ENCODE data around the gene MBNL1. TPM values are rescaled to one million over a fixed set of nuclear protein-coding genes. Genes with fewer than 3 reads are reported as not detected.
A peak's percentile ranks its signal among the peaks of the same experiment; 100 is the strongest.

MBNL1 gene
- total RNA-seq, 1 donor from 2014 or later: 36.2 TPM

DNA sequence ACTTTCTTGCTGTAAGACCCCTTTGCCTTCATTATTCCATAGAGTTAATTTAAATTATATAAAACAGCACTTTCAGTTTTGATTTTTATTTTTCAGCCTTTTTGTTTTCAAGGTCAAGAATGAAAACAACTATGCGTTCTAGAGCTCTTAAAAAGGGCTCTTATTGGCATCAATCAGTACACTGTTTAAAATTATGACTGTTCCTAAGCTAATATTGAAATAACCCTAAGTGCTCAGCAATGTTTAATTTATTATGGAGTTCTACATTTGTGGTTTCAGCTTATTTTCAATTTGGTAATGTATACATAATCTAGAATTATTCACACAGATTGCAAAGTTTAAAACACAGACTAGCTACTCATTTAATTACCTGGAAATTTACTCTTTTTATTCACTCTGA is 179.4 kb downstream of the MBNL1 start:
- no peaks in the 10 kb centered on the region for H3K27me3 Mint-ChIP-seq (ENCODE audit: low read depth)
- no peaks in the 10 kb centered on the region for H3K9me3 Mint-ChIP-seq
- no peak for DNase-seq (ENCODE audit: low read depth, low spot score)
- H3K27ac Mint-ChIP-seq (ENCODE audit: unreplicated experiment): no peak overlapping the region
- H3K4me1 Mint-ChIP-seq: peaks cover 29% of the 10 kb centered on the region
- H3K36me3 Mint-ChIP-seq (ENCODE audit: low read depth): peaks cover 12% of the 10 kb centered on the region
- H3K4me3 Mint-ChIP-seq: no peak overlapping the region
- TF ChIP-seq, protein P1, sequence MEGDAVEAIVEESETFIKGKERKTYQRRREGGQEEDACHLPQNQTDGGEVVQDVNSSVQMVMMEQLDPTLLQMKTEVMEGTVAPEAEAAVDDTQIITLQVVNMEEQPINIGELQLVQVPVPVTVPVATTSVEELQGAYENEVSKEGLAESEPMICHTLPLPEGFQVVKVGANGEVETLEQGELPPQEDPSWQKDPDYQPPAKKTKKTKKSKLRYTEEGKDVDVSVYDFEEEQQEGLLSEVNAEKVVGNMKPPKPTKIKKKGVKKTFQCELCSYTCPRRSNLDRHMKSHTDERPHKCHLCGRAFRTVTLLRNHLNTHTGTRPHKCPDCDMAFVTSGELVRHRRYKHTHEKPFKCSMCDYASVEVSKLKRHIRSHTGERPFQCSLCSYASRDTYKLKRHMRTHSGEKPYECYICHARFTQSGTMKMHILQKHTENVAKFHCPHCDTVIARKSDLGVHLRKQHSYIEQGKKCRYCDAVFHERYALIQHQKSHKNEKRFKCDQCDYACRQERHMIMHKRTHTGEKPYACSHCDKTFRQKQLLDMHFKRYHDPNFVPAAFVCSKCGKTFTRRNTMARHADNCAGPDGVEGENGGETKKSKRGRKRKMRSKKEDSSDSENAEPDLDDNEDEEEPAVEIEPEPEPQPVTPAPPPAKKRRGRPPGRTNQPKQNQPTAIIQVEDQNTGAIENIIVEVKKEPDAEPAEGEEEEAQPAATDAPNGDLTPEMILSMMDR (conservative IDR thresholded peaks at IDR 0.05): no peak

- no peak for DNase-seq (ENCODE audit: low read depth, low spot score)
- TF ChIP-seq, protein P1 (conservative IDR thresholded peaks at IDR 0.05): no peak
- H3K9me3 Mint-ChIP-seq: no peaks in the 10 kb centered on the region
- H3K4me1 Mint-ChIP-seq: peaks cover 14% of the 10 kb centered on the region
- peaks cover 9% of the 10 kb centered on the region for H3K36me3 Mint-ChIP-seq (ENCODE audit: low read depth)
- H3K4me3 Mint-ChIP-seq: no peak overlapping the region
- peak overlapping the region; percentile 51 for H3K27ac Mint-ChIP-seq (ENCODE audit: unreplicated experiment)
- H3K27me3 Mint-ChIP-seq (ENCODE audit: low read depth): no peaks in the 10 kb centered on the region
Measured at GRCh38 chr3:152452318-152452717, 183.6 kb downstream of the MBNL1 start.

GRCh38 chr3:152454076-152454875 is 185.5 kb downstream of the MBNL1 start:
- Mint-ChIP-seq H3K27me3 (ENCODE audit: low read depth) (no peaks in the 10 kb centered on the region), H3K9me3 (no peaks in the 10 kb centered on the region), H3K4me1 (peaks cover 12% of the 10 kb centered on the region), H3K27ac (ENCODE audit: unreplicated experiment) (no peak overlapping the region), H3K36me3 (ENCODE audit: low read depth) (peaks cover 16% of the 10 kb centered on the region), H3K4me3 (no peak overlapping the region)
- no peak for DNase-seq (ENCODE audit: low read depth, low spot score)
- TF ChIP-seq, protein P1 (conservative IDR thresholded peaks at IDR 0.05): no peak

- no peak for DNase-seq (ENCODE audit: low read depth, low spot score)
- Mint-ChIP-seq H3K4me1 (peaks cover 12% of the 10 kb centered on the region), H3K4me3 (no peak overlapping the region), H3K27me3 (ENCODE audit: low read depth) (no peaks in the 10 kb centered on the region), H3K36me3 (ENCODE audit: low read depth) (peaks cover 21% of the 10 kb centered on the region), H3K9me3 (no peaks in the 10 kb centered on the region), H3K27ac (ENCODE audit: unreplicated experiment) (no peak overlapping the region)
- TF ChIP-seq, protein P1 (conservative IDR thresholded peaks at IDR 0.05): no peak
Measured at GRCh38 chr3:152455989-152456388, 187.3 kb downstream of the MBNL1 start.

GRCh38 chr3:152457500-152458375 is 189.0 kb downstream of the MBNL1 start:
- TF ChIP-seq, protein P1 (conservative IDR thresholded peaks at IDR 0.05): no peak
- Mint-ChIP-seq H3K9me3 (no peaks in the 10 kb centered on the region), H3K4me1 (peaks cover 9% of the 10 kb centered on the region), H3K27ac (ENCODE audit: unreplicated experiment) (no peak overlapping the region), H3K4me3 (no peak overlapping the region), H3K27me3 (ENCODE audit: low read depth) (no peaks in the 10 kb centered on the region), H3K36me3 (ENCODE audit: low read depth) (peaks cover 16% of the 10 kb centered on the region)
- no peak for DNase-seq (ENCODE audit: low read depth, low spot score)
